Pancreas (tissue), 10 donors: ENCODE data around the gene CLEC6A. TPM values are rescaled to one million over a fixed set of nuclear protein-coding genes. Genes with fewer than 3 reads are reported as not detected.
A peak's percentile ranks its signal among the peaks of the same experiment; 100 is the strongest.

ENCODE experiments used
- ATAC-seq, 4 donors: fragments of 200-7000 bp; cut with Tn5 transposase; one replicate each; pipeline versions ENCODE4 v1.8.0 to v1.9.1; 2020; ENCODE audit warnings: mild to moderate bottlenecking in 4 of 4, moderate library complexity in 4 of 4
- DNase-seq, 6 donors: peaks; one replicate each; pipeline ENCODE4 v3.0.0-alpha.2; 2020
- FAIRE-seq: peaks from 2 replicates; lab custom pipeline; 2012; peaks lifted over from hg19 to GRCh38; lab: Jason Lieb, UNC
- H3K27ac ChIP-seq, 4 donors: fragments of 200-600 bp; sonication (generic); 1 replicate in 3 of 4; 2 replicates in 1 of 4; pipeline versions ENCODE4 v1.5.0 to v1.8.0; 2020
- H3K27me3 ChIP-seq, 4 donors: fragments of 200-600 bp; one replicate each; pipeline ENCODE4 v1.8.0; 2021
- H3K36me3 ChIP-seq, 3 donors: fragments of 200-600 bp; sonication (generic) in 1 of 3; one replicate each; pipeline versions ENCODE4 v1.5.0 to v1.8.0; 2020 to 2021
- H3K4me1 ChIP-seq, 3 donors: fragments of 200-600 bp; one replicate each; pipeline ENCODE4 v1.8.0; 2021
- H3K4me3 ChIP-seq, 4 donors: fragments of 200-600 bp; sonication (generic) in 2 of 4; one replicate each; pipeline versions ENCODE4 v1.5.0 to v1.8.0; 2020 to 2021
- H3K9me3 ChIP-seq, 4 donors: fragments of 200-600 bp; one replicate each; pipeline ENCODE4 v1.8.0; 2021
- CTCF ChIP-seq, 4 donors: fragments of 200-600 bp; sonication (generic) in 3 of 4; IDR thresholded peaks; one replicate each; pipeline versions ENCODE4 v1.5.0 to v1.8.0; 2021; ENCODE audit warnings: antibody characterized with exemption in 4 of 4
- WGBS, 2 donors: extraction: QIAGEN DNeasy Blood & Tissue Kit; methylation state at CpG; one replicate each; pipeline ENCODE4 v1.1.7; 2013; 5-methylcytosine and 5-hydroxymethylcytosine counted together
- intact Hi-C, 3 donors: fragments of 100-400 bp; cut with DNase I; formaldehyde crosslinking; loops; one replicate each; pipeline versions ENCODE4 v1.11.1 to v1.14.2; 2022
- polyA plus RNA-seq, 2 donors: library from polyadenylated mRNA; stranded (reverse); fragments of 200-250 nt; gene quantifications; one replicate each; pipeline ENCODE4 v1.2.3, GENCODE V29; 2013
- total RNA-seq, 6 donors: library from RNA; stranded (reverse); fragmentation: NEBNext Ultra II Directional in 4 of 6; extraction: Animal tissue kit (Norgen Biotek cat#: 25700) in 4 of 6; gene quantifications; one replicate each; pipeline versions ENCODE4 v1.2.1 to v1.2.4, GENCODE V29; 2021 to 2023
- donor health status: healthy with polysubstance abuse.
- donor health status: DM: no; HTN: no; CAD: no; lungs with moderate emphysema.
- donor health status: DM: no; HTN: no; CAD: no.
- donor health status: control.
- donor health status: control.
- donor health status: Bipolar disorder and iron deficiency.
- donor health status: DM: yes; HTN: yes; CAD: no.
- donor health status: DM: no; HTN: no; CAD: no.
- donor health status: DM: no; HTN: no; CAD: no.
- donor health status: DM: yes; HTN: yes; CAD: no.

Gene CLEC6A
- total and polyA plus RNA-seq, 8 donors, result not detected

DNA sequence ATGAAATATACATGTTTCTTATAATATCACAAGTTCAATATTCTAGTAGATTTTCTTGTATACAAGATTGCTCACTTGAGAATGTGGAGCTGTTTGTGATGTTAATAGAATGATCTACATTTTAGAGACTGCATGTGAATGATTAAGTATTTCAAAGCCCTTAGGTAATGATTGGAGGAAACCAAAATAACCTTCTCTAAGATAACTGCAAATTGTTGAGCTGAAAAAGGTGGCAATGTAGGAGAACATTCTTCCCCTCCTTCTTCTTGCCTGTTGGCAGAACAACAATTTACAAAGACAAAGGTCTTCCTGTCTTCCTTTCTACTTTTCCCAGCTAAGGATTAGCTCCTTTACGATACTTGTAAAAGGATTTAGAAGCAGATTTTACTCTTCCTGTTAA lies 2.0 kb upstream of the CLEC6A start:
- intact Hi-C loops, result no loop called here
- ATAC-seq (no peak), FAIRE-seq (no peak), DNase-seq (no peak)
- Histone ChIP-seq H3K4me3 (no peak overlapping the region), H3K9me3 (no peaks in the 10 kb centered on the region), H3K27me3 (no peaks in the 10 kb centered on the region), H3K4me1 (no peaks in the 10 kb centered on the region), H3K27ac (no peak overlapping the region), H3K36me3 (no peaks in the 10 kb centered on the region)
- TF ChIP-seq CTCF (IDR thresholded peaks at IDR 0.05), result no peak
- 63 to 69% methylated on average over 1 of the region's 1 CpG for WGBS, 2 donors

- intact Hi-C loops, result no loop called here
- Histone ChIP-seq H3K4me1 (no peaks in the 10 kb centered on the region), H3K4me3 (no peak overlapping the region), H3K36me3 (no peaks in the 10 kb centered on the region), H3K27me3 (no peaks in the 10 kb centered on the region), H3K9me3 (no peaks in the 10 kb centered on the region), H3K27ac (no peak overlapping the region)
- DNase-seq (no peak), ATAC-seq (no peak), FAIRE-seq (no peak)
- no peak for TF ChIP-seq CTCF (IDR thresholded peaks at IDR 0.05)
These were observed 491 bp upstream of the CLEC6A start for GRCh38 chr12:8455271-8455670.

- TF ChIP-seq CTCF (IDR thresholded peaks at IDR 0.05), result no peak
- DNase-seq, result no peak
- no peaks in the 10 kb centered on the region for H3K9me3 ChIP-seq
- H3K4me3 ChIP-seq, result no peak overlapping the region
- H3K4me1 ChIP-seq, result no peaks in the 10 kb centered on the region
- ATAC-seq, result no peak
- no peak overlapping the region for H3K27ac ChIP-seq
- intact Hi-C loops, result no loop called here
- H3K36me3 ChIP-seq, result no peaks in the 10 kb centered on the region
- no peaks in the 10 kb centered on the region for H3K27me3 ChIP-seq
- no peak for FAIRE-seq
- 80 to 86% methylated on average over 2 of the region's 2 CpGs for WGBS, 2 donors
These were observed 5.7 kb downstream of the CLEC6A start for GRCh38 chr12:8461426-8461825.

DNA sequence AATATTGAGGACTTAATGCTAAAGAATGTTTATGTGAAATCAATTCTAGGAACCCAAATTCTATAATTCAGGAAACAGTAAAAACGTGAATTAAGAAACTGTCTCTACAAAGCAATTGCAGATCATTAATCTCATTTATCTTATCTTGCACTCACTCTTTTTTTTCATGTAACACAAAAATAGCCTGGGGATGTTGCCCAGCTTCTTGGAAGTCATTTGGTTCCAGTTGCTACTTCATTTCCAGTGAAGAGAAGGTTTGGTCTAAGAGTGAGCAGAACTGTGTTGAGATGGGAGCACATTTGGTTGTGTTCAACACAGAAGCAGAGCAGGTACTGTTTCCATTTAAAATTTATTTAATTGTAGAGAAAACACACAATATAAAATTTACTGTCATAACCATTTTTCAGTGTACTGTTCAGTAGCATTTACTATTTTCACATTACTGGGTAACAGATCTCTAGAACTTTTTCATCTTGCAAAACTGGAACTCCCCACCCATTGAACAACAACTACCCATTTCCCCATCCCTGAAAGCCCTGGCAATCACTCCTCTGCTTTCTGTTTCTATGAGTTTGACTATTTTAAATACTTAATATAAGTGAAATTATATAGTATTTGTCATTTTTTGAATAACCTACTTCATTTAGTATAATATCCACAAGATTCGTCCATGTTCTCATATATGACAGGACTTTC lies 9.7 kb downstream of the CLEC6A start:
- Histone ChIP-seq H3K9me3 (no peaks in the 10 kb centered on the region), H3K36me3 (no peaks in the 10 kb centered on the region), H3K4me3 (no peak overlapping the region), H3K27me3 (no peaks in the 10 kb centered on the region), H3K4me1 (no peaks in the 10 kb centered on the region), H3K27ac (no peak overlapping the region)
- no peak for DNase-seq
- 0 to 1% methylated on average over 2 of the region's 2 CpGs for WGBS, 2 donors
- TF ChIP-seq CTCF (IDR thresholded peaks at IDR 0.05), result no peak
- ATAC-seq, result no peak
- FAIRE-seq, result no peak
- intact Hi-C loops, result no loop called here

DNA sequence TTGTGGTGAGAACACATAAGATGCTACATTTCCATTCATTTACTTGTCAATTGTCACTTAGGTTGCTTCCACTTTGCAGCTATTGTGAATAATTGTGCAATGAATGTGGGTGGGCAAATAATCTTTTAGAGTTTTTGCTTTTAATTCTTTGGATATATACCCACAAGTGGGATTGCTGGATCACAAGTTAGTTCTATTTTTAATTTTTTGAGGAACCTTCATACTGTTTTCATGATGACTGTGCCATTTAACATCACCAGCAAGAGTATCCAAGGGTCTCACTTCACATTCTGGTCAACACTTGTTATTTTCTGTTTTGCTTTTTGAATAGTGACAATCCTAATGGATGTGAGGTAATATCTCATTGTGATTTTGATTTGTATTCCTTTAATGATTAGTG lies 10.5 kb downstream of the CLEC6A start:
- intact Hi-C loops, result no loop called here
- no peaks in the 10 kb centered on the region for H3K36me3 ChIP-seq
- H3K27ac ChIP-seq, result no peak overlapping the region
- DNase-seq (no peak), ATAC-seq (peak in 1 of 4 donors; percentile 38), FAIRE-seq (no peak)
- no peaks in the 10 kb centered on the region for H3K4me1 ChIP-seq
- TF ChIP-seq CTCF (IDR thresholded peaks at IDR 0.05), result no peak
- H3K27me3 ChIP-seq, result no peaks in the 10 kb centered on the region
- H3K4me3 ChIP-seq, result no peak overlapping the region
- no peaks in the 10 kb centered on the region for H3K9me3 ChIP-seq
